ENCODE data around the gene ATG9A.

- no peak for TF ChIP-seq POLR2A (IDR thresholded peaks at IDR 0.05)
- no peak for TF ChIP-seq CTCF (IDR thresholded peaks at IDR 0.05)
Measured at GRCh38 chr2:219273937-219274336, 44.5 kb upstream of the ATG9A start.
